HG03432 (cell line): ENCODE results near the gene CNOT8.
"Not testable (repeated sequence)": the region's sequence is repeated elsewhere in the genome, so short reads cannot be mapped to it uniquely, and the experiment has no call there.

Experiments
- ATAC-seq: cut with Tn5 transposase; IDR thresholded peaks from one replicate; pipeline ENCODE4 v1.9.1; 2021; ENCODE audit warnings: mild to moderate bottlenecking, moderate library complexity; ENCODE audit not compliant: unreplicated experiment

The CNOT8 gene

GRCh38 chr5:154905601-154906000 is 47.2 kb downstream of the CNOT8 start:
- ATAC-seq = not testable (repeated sequence)

- ATAC-seq = no peak
Measured at GRCh38 chr5:154916874-154917273, 58.4 kb downstream of the CNOT8 start.

GRCh38 chr5:154917757-154918156 is 59.3 kb downstream of the CNOT8 start:
- ATAC-seq = no peak

- no peak for ATAC-seq
Measured at GRCh38 chr5:154923441-154924430, 65.3 kb downstream of the CNOT8 start.
